ENCODE results near the gene REPS2. TPM values are rescaled to one million over a fixed set of nuclear protein-coding genes. Genes with fewer than 3 reads are reported as not detected.

Gene REPS2
- total RNA-seq, 1 donor from 2014 or later: 1.5 TPM

DNA sequence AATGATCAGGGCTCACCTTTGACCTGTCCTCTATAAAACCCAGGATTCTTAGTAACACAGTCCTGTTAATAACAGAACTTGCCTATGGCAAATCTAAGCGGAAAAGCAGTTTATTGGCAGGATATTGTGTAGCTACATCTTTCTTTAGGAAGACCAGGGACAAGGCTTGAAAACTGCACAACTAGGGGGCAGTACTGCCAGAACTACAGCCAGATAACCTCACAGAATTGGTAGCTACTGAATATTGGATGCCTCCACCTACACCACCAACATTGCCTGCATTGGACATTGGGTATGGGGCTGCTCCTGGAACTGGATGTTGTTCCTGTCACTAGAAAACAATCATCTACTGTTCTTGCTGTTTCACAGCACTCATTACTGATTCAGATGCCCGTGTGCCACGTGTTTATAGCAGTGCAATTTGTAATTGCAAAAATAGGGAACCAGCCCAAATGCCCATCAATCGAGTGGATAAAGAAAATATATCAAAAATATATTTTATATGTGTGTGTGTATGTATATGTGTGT lies 47.4 kb downstream of the REPS2 start:
- DNase-seq (ENCODE audit: extremely low spot score, unreplicated experiment): no peak
- no peaks in the 10 kb centered on the region for H3K9me3 Mint-ChIP-seq (ENCODE audit: unreplicated experiment)
- H3K27me3 Mint-ChIP-seq (ENCODE audit: unreplicated experiment): peaks cover 4% of the 10 kb centered on the region

DNA sequence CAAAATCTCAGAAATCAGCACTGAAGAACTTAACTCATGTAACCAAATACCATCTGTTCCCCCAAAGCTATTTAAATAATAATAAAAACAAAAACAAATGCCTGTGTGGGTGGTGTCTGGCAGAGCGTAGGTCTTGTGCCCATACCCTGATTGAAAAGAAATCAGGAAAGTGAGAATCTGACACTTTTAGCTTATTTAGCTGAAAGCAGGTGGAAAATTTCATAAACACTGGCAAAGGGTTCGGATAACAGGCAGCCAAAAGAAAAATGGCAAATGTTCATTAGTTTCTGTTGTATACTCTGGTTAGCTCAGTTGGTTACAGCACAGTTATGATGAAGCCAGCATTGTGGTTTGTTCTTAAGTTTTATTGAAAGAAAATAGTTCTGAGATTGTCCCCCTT lies 48.3 kb downstream of the REPS2 start:
- Mint-ChIP-seq H3K27me3 (ENCODE audit: unreplicated experiment) (peaks cover 4% of the 10 kb centered on the region), H3K4me1 (ENCODE audit: unreplicated experiment) (no peaks in the 10 kb centered on the region), H3K27ac (ENCODE audit: unreplicated experiment) (no peak overlapping the region), H3K36me3 (ENCODE audit: unreplicated experiment) (no peaks in the 10 kb centered on the region), H3K9me3 (ENCODE audit: unreplicated experiment) (no peaks in the 10 kb centered on the region), H3K4me3 (ENCODE audit: unreplicated experiment) (no peak overlapping the region)
- DNase-seq (ENCODE audit: extremely low spot score, unreplicated experiment): no peak
- TF ChIP-seq, protein P1, sequence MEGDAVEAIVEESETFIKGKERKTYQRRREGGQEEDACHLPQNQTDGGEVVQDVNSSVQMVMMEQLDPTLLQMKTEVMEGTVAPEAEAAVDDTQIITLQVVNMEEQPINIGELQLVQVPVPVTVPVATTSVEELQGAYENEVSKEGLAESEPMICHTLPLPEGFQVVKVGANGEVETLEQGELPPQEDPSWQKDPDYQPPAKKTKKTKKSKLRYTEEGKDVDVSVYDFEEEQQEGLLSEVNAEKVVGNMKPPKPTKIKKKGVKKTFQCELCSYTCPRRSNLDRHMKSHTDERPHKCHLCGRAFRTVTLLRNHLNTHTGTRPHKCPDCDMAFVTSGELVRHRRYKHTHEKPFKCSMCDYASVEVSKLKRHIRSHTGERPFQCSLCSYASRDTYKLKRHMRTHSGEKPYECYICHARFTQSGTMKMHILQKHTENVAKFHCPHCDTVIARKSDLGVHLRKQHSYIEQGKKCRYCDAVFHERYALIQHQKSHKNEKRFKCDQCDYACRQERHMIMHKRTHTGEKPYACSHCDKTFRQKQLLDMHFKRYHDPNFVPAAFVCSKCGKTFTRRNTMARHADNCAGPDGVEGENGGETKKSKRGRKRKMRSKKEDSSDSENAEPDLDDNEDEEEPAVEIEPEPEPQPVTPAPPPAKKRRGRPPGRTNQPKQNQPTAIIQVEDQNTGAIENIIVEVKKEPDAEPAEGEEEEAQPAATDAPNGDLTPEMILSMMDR (IDR thresholded peaks at IDR 0.05): no peak

More for the DNA sequence above, 47.4 kb downstream of the REPS2 start:
- TF ChIP-seq, protein P1 (IDR thresholded peaks at IDR 0.05): no peak
- Mint-ChIP-seq H3K36me3 (ENCODE audit: unreplicated experiment) (no peaks in the 10 kb centered on the region), H3K27ac (ENCODE audit: unreplicated experiment) (no peak overlapping the region), H3K4me3 (ENCODE audit: unreplicated experiment) (no peak overlapping the region), H3K4me1 (ENCODE audit: unreplicated experiment) (no peaks in the 10 kb centered on the region)

DNA sequence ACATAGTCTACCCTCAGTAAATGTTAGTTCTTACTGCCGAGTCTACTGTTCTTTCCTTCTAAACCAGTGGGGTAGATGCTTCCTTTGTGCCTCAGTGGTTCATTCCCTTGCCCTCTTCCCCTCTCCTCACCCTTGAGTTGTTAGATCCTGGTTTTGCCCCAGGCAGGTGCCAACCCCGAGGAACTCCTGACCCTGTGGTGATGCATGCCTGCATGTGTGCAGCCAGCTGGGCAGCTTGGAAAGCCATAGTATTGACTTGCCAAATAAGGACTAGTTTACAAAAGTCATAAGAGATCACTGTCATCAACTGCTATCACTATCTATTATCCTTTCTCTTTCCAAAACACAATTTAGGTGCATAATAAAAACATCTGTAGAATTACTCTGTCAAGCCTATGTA lies 50.9 kb downstream of the REPS2 start:
- TF ChIP-seq, protein P1 (IDR thresholded peaks at IDR 0.05): no peak
- Mint-ChIP-seq H3K4me1 (ENCODE audit: unreplicated experiment) (no peaks in the 10 kb centered on the region), H3K27me3 (ENCODE audit: unreplicated experiment) (peaks cover 7% of the 10 kb centered on the region), H3K9me3 (ENCODE audit: unreplicated experiment) (no peaks in the 10 kb centered on the region), H3K36me3 (ENCODE audit: unreplicated experiment) (no peaks in the 10 kb centered on the region), H3K27ac (ENCODE audit: unreplicated experiment) (no peak overlapping the region), H3K4me3 (ENCODE audit: unreplicated experiment) (no peak overlapping the region)
- no peak for DNase-seq (ENCODE audit: extremely low spot score, unreplicated experiment)

DNA sequence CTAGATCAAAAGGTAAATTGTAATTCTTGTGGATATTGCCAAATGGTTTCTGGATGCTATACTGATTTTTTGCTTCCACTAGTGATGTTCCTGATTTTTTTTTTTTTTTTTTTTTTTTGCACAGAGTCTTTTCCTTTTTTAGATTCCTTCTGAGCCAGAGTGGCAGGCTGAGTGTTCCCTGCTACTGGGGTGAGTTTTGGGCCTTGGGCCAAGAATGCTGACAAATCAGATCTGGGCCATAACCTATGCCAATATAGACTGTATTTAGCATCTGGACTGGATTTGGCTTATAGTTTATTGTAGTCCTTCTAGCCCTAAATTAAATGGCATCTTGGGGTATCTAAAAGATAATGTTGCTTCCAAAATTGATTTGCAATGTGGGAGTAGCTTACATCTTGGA lies 52.8 kb downstream of the REPS2 start:
- H3K27ac Mint-ChIP-seq (ENCODE audit: unreplicated experiment): no peak overlapping the region
- peaks cover 16% of the 10 kb centered on the region for H3K27me3 Mint-ChIP-seq (ENCODE audit: unreplicated experiment)
- DNase-seq (ENCODE audit: extremely low spot score, unreplicated experiment): no peak
- H3K4me1 Mint-ChIP-seq (ENCODE audit: unreplicated experiment): no peaks in the 10 kb centered on the region
- H3K36me3 Mint-ChIP-seq (ENCODE audit: unreplicated experiment): no peaks in the 10 kb centered on the region
- no peaks in the 10 kb centered on the region for H3K9me3 Mint-ChIP-seq (ENCODE audit: unreplicated experiment)
- no peak overlapping the region for H3K4me3 Mint-ChIP-seq (ENCODE audit: unreplicated experiment)
- TF ChIP-seq, protein P1 (IDR thresholded peaks at IDR 0.05): no peak

DNA sequence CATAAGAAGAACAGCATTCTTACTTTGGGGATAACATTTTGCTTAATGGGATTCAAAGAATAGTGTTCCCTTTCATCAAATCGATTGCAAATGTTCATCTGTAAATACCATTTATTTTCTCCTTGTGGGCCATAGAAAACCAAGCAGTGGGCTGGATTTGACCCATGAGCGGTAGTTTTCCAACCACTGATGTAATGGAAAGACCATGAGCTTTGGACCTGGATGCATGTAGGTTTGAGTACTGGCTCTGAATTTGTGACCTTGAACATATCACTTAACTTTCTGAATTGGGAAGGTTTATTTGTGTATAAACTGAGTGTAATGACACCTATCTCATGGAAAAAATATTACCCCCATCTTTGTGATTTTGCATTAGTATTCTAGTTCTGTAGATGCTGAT lies 54.3 kb downstream of the REPS2 start:
- H3K27me3 Mint-ChIP-seq (ENCODE audit: unreplicated experiment): peaks cover 18% of the 10 kb centered on the region
- H3K27ac Mint-ChIP-seq (ENCODE audit: unreplicated experiment): no peak overlapping the region
- TF ChIP-seq, protein P1 (IDR thresholded peaks at IDR 0.05): no peak
- no peak overlapping the region for H3K4me3 Mint-ChIP-seq (ENCODE audit: unreplicated experiment)
- DNase-seq (ENCODE audit: extremely low spot score, unreplicated experiment): no peak
- H3K36me3 Mint-ChIP-seq (ENCODE audit: unreplicated experiment): no peaks in the 10 kb centered on the region
- no peaks in the 10 kb centered on the region for H3K9me3 Mint-ChIP-seq (ENCODE audit: unreplicated experiment)
- no peaks in the 10 kb centered on the region for H3K4me1 Mint-ChIP-seq (ENCODE audit: unreplicated experiment)

Data from osteocyte (in vitro differentiated cells).